ENCODE measurements around the gene CCDC141.
A peak's percentile ranks its signal among the peaks of the same experiment; 100 is the strongest.
"Not testable (repeated sequence)": the region's sequence is repeated elsewhere in the genome, so short reads cannot be mapped to it uniquely, and the experiment has no call there.

CCDC141 gene

DNA sequence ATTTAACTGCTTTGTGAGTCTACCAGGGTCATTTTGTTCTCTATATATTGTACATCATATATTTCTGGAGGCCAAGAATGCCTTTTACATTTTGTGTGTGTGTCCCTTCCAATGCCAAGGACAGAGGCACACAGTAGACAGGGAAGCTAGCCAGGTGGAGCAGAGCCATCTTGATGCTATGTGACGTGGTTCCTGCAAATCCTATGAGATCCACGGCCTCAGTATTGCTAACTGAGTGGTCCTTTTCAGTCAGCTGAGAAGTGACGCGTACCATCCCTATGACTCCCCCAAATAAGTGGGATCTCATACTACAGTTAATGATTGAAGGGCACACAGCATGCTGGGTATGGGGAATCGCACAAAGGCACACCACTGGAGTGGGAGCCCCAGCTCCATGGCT lies 27.3 kb downstream of the CCDC141 start:
- in situ Hi-C loops (cut with HindIII; ENCODE audit: low pct_unique_long_range_greater_than_20kb, low sequenced_read_pairs) = no loop called here
- TF ChIP-seq JUND (IDR thresholded peaks at IDR 0.05; ENCODE audit: low read depth) = no peak
- DNase-seq (ENCODE audit: low read depth in 1 of 2, low spot score in 1 of 2) = no peak

DNA sequence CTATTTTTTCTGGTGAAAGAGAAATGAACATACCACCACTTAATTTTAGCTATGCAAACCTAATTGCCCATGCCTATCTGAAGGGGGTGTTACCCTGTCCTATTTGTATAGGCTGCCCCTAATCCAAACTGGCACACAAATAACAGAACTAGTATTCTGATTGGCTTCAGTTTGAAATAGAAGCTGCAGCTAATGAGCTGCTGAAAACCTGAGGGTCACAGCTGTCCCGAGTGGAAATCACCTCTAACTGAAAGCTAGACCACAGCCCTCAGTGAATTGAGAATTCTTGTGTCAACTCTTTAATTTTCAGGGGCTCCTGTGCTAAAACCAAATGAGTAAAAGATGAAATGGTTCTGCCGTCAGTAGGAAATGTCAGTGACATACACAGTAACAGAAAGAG lies 28.7 kb downstream of the CCDC141 start:
- in situ Hi-C loops (cut with HindIII; ENCODE audit: low pct_unique_long_range_greater_than_20kb, low sequenced_read_pairs) = no loop called here
- TF ChIP-seq JUND (IDR thresholded peaks at IDR 0.05; ENCODE audit: low read depth) = no peak
- DNase-seq (ENCODE audit: low read depth in 1 of 2, low spot score in 1 of 2) = no peak

DNA sequence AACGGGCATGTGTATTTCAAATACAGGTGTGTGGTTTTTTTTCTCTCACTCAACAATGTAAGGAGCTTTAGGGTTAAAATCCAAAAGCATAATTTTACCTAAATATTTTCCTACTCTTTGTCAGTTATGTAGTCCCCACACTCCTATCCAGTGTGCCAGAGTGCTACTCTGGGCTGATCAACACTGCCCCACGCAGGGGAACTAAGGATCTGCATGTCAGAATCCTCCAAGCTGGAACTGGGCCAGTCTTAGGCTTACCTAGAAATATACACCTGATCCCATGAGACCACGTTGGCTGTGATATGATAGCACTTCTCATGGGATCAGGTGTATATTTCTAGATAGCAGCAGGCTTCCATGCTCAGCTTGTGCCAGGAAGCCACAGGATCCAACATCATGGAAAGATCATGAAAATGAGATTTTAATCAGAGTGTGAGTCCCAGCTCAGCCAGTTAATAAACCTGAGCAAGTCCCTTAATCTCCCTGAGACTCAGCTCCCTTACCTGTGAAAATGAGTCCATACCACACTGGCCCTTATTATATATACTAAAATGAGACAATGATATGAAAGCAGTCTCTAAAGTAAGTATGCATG lies 29.7 kb downstream of the CCDC141 start:
- in situ Hi-C loops (cut with HindIII; ENCODE audit: low pct_unique_long_range_greater_than_20kb, low sequenced_read_pairs) = no loop called here
- DNase-seq (ENCODE audit: low read depth in 1 of 2, low spot score in 1 of 2) = peak in 1 of 2 experiments; percentile 47
- TF ChIP-seq JUND (IDR thresholded peaks at IDR 0.05; ENCODE audit: low read depth) = no peak

DNA sequence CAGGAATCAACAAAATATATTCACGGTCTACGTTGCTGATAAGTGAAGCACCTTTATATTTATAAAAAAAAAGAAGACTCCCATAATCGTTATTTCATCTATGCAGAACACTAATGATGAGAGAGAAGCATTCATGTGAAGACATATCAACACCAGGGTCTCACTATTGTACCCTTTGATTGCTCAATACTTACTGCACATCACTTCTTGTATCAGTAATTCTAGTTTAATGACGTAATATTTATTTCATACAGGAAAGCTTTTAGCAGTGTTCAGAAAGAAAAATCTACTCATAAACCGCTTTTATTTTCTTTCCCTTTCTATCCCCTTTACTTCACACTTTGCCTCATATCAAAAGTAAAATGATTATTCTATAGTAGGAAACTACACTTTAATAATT lies 30.7 kb downstream of the CCDC141 start:
- no peak for DNase-seq (ENCODE audit: low read depth in 1 of 2, low spot score in 1 of 2)
- in situ Hi-C loops (cut with HindIII; ENCODE audit: low pct_unique_long_range_greater_than_20kb, low sequenced_read_pairs) = no loop called here
- no peak for TF ChIP-seq JUND (IDR thresholded peaks at IDR 0.05; ENCODE audit: low read depth)

DNA sequence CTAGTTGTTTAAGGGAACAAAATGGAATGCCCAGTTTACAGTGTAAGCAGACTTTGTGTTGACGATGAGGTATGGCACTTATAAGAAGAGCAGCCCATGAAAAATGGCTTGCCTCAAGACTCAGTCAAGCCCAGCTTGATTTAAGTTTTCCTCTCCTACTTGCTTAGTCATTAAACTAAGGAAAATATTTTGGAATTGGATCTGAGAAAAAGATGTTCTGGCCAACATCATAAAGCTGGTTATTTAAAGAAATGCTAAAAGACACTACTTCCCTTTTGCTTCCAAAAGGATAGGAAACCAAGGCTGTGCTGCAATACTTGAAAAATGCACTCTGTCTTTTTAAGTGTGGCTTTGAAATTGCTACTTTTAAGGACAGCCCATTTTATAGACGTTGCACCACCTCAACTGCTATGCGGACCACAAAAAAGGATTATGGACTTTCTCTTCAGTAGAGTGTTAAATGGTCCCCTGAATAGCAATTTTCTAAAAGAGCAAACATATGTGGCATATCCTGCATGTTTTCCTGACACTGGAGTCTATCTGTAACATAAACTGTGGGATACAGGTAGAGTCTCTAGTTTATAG lies 32.1 kb downstream of the CCDC141 start:
- no peak for TF ChIP-seq JUND (IDR thresholded peaks at IDR 0.05; ENCODE audit: low read depth)
- in situ Hi-C loops (cut with HindIII; ENCODE audit: low pct_unique_long_range_greater_than_20kb, low sequenced_read_pairs) = no loop called here
- DNase-seq (ENCODE audit: low read depth in 1 of 2, low spot score in 1 of 2) = no peak

DNA sequence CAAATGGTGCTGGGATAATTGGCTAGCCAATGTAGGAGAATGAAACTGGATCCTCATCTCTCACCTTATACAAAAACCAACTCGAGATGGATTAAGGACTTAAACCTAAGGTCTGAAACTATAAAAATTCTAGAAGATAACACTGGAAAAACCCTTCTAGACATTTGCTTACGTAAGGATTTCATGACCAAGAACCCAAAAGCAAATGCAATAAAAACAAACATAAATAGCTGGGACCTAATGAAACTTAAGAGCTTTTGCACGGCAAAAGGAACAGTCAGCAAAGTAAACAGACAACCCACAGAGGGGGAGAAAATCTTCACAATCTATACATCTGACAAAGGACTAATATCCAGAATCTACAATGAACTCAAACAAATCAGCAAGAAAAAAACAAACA lies 35.7 kb downstream of the CCDC141 start:
- DNase-seq (ENCODE audit: low read depth in 1 of 2, low spot score in 1 of 2); in situ Hi-C loops (cut with HindIII; ENCODE audit: low pct_unique_long_range_greater_than_20kb, low sequenced_read_pairs): not testable (repeated sequence)

DNA sequence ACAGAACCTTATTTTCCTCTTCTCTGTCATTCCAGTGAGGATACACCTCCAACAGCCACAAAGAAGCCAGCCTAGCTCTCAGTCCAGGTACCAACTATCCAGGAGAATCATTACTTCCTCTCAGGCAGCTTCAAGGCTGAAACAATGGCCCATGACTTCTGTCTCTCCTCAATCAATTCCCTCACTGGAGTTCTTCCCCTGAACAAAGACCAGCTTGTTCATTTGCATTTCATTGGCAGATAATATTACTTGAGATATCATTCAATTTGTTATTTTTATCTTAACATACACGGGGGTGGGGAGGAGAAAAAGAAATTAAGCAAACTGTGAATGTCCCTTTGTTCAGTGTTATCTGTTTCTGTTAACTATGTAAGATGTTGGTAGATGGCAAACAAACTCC lies 44.0 kb downstream of the CCDC141 start:
- no peak for DNase-seq (ENCODE audit: low read depth in 1 of 2, low spot score in 1 of 2)
- in situ Hi-C loops (cut with HindIII; ENCODE audit: low pct_unique_long_range_greater_than_20kb, low sequenced_read_pairs) = no loop called here
- TF ChIP-seq JUND (IDR thresholded peaks at IDR 0.05; ENCODE audit: low read depth) = no peak

DNA sequence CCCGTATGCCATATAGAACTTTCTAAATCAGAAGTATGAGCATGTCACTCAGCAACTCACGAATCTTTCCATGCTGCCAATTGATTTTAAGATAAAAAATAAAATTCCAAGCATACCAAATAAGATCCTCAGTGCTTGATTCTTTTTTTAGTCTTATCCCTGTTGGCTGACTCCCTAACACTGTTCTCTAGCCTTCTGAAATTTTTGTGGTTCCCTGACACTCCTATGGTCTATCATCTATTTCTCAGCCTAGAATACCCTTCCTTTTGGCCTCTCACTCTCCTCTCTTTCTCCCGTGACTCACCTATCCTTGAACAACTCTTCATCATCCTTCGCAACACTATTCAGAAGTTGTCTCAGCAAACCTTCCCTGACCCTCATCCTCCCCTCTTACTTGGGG lies 50.5 kb downstream of the CCDC141 start:
- no peak for TF ChIP-seq JUND (IDR thresholded peaks at IDR 0.05; ENCODE audit: low read depth)
- in situ Hi-C loops (cut with HindIII; ENCODE audit: low pct_unique_long_range_greater_than_20kb, low sequenced_read_pairs) = no loop called here
- no peak for DNase-seq (ENCODE audit: low read depth in 1 of 2, low spot score in 1 of 2)

DNA sequence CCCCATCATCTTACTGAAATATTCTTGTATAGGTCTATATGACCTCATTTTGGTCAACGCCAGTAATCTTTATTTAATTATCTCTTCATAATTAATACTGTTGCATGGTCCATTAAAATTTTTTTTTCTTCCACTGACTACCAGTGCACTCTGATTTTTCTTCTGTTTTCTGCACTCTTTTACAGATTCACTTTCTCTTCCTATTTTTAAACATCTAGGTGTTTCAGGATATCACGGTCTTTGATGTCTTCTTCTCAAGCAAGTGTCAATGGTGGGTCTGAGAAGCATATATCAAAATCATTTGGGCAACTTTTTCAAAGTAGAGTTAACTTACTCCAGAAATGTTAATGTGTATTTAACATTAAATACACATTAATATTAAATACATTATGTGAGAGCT lies 51.4 kb downstream of the CCDC141 start:
- DNase-seq (ENCODE audit: low read depth in 1 of 2, low spot score in 1 of 2) = no peak
- no peak for TF ChIP-seq JUND (IDR thresholded peaks at IDR 0.05; ENCODE audit: low read depth)
- in situ Hi-C loops (cut with HindIII; ENCODE audit: low pct_unique_long_range_greater_than_20kb, low sequenced_read_pairs) = no loop called here

DNA sequence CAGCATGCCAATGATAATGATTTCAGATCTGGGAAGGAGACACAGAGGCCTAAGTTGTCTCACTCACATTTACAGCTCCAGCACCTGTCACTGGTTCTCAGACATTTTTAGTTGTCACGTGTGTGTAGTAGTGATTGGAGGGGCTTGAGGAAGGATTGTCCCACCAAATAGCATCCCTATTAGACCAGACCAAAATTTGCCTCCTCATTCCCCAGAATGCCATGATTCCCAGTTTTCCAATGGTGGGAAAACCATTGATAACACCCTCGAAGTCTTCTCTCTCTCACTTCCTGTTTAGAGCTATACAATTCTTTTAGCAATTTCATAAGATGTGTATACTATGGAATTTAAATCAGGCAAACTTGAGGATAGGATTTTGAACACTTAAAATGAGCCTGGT lies 52.5 kb downstream of the CCDC141 start:
- in situ Hi-C loops (cut with HindIII; ENCODE audit: low pct_unique_long_range_greater_than_20kb, low sequenced_read_pairs) = no loop called here
- TF ChIP-seq JUND (IDR thresholded peaks at IDR 0.05; ENCODE audit: low read depth) = no peak
- DNase-seq (ENCODE audit: low read depth in 1 of 2, low spot score in 1 of 2) = no peak

DNA sequence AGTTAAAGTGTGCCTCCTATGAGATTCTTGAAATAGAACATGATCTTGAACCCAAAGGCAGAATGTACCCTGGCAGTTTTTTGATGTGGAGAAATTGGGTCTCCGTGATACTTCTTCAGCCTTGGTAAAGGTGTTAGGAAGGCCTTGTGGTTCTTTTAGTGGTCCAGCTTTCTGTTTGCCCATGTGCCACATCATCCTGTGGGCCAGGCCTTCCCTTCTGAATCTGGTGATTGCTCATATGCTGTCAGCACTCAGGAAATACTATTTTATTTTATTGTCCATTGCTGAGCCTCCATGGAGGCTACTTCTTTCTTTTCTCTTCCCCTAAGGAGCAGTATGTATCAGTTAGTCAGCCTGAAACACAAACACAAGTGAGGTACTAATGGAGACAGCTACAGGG lies 52.9 kb downstream of the CCDC141 start:
- in situ Hi-C loops (cut with HindIII; ENCODE audit: low pct_unique_long_range_greater_than_20kb, low sequenced_read_pairs) = no loop called here
- no peak for TF ChIP-seq JUND (IDR thresholded peaks at IDR 0.05; ENCODE audit: low read depth)
- DNase-seq (ENCODE audit: low read depth in 1 of 2, low spot score in 1 of 2) = no peak

DNA sequence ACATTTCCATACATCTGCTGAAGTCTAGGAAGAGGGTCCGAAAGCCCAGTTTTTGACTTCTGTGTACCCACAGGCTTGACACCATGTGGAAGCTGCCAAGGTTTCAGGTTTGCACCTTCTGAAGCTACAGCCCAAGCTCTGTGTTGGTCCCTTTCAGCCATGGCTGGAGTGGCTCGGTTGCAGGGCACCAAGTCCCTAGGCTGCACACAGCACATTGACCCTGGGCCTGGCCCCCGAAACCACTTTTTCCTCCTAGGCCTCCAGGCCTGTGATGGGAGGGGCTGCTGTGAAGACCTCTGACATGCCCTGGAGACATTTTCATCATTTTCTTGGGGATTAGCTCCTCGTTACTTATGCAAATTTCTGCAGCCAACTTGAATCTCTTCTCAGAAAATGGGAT lies 55.7 kb downstream of the CCDC141 start:
- TF ChIP-seq JUND (IDR thresholded peaks at IDR 0.05; ENCODE audit: low read depth) = no peak
- in situ Hi-C loops (cut with HindIII; ENCODE audit: low pct_unique_long_range_greater_than_20kb, low sequenced_read_pairs) = no loop called here
- no peak for DNase-seq (ENCODE audit: low read depth in 1 of 2, low spot score in 1 of 2)

DNA sequence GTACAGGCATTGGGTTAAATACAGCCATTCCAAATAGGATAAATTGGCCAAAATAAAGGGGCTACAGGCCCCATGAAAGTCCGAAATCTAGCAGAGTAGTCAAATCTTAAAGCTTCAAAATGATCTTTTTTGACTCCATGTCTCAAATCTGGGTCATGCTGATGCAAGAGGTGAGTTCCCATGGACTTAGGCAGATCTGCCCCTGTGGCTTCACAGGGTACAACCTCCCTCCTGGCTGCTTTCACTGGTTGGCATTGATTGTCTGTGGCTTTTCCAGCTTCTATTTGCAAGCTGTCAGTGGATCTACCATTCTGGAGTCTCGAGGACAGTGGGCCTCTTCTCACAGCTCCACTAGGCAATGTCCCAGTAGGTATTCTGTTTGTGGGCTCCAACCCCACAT lies 56.1 kb downstream of the CCDC141 start:
- in situ Hi-C loops (cut with HindIII; ENCODE audit: low pct_unique_long_range_greater_than_20kb, low sequenced_read_pairs) = no loop called here
- no peak for DNase-seq (ENCODE audit: low read depth in 1 of 2, low spot score in 1 of 2)
- TF ChIP-seq JUND (IDR thresholded peaks at IDR 0.05; ENCODE audit: low read depth) = no peak

DNA sequence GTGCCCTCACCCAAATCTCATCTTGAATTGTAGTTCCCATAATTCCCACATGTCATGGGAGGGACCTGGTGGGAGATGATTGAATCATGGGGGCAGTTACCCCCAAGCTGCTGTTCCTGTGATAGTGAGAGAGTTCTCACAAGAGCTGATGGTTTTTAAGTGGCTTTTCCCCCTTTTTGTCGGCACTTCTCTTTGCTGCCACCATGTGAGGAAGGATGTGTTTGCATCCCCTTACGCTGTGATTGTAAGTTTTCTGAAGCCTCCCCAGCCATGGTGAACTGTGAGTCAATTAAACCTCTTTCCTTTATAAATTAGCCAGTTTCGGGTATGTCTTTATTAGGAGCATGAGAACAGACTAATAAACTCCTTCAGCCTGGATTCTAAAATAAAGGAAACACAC lies 57.2 kb downstream of the CCDC141 start:
- in situ Hi-C loops (cut with HindIII; ENCODE audit: low pct_unique_long_range_greater_than_20kb, low sequenced_read_pairs) = not testable (repeated sequence)
- DNase-seq (ENCODE audit: low read depth in 1 of 2, low spot score in 1 of 2) = peak in 1 of 2 experiments; percentile 33

Measured in T47D (cell line).